ENCODE results near the gene SH3PXD2A. TPM values are rescaled to one million over a fixed set of nuclear protein-coding genes. Genes with fewer than 3 reads are reported as not detected.
A peak's percentile ranks its signal among the peaks of the same experiment; 100 is the strongest.

SH3PXD2A gene
- total RNA-seq, 1 experiment from 2014 or later, result 6.3 TPM

GRCh38 chr10:103854686-103855391 lies 537 bp downstream of the SH3PXD2A start:
- H3K9me3 Mint-ChIP-seq (ENCODE audit: unreplicated experiment), result no peaks in the 10 kb centered on the region
- ChIA-PET POLR2A (no interaction called here), CTCF (interaction anchor here (0.7 to 2.5 kb wide), 9 partner anchors 18 to 147 kb away, joined by 3 to 8 read pairs (median 5); no protein-coding TSS in a partner anchor)
- Histone ChIP-seq H3K27me3 (replicated peaks; ENCODE audit: control insufficient read depth, insufficient read depth, low read length) (no peaks in the 10 kb centered on the region), H3K4me3 (ENCODE audit: low read depth, low read length) (peak overlapping the region; percentile 51), H3K4me1 (peaks cover 11% of the 10 kb centered on the region), H3K36me3 (ENCODE audit: control insufficient read depth, insufficient read depth, low read length) (peaks cover 2% of the 10 kb centered on the region; the same call in 1 of the 2 replicates), H3K9me3 (no peaks in the 10 kb centered on the region)
- TF ChIP-seq CTCF (IDR thresholded peaks at IDR 0.05; ENCODE audit: insufficient read depth in 1 of 2, low read depth in 1 of 2, low read length in 1 of 2, severe bottlenecking in 1 of 2, unreplicated experiment in 1 of 2), result peak in 1 of 2 experiments; percentile 39
- H3K36me3 Mint-ChIP-seq (ENCODE audit: insufficient read depth, unreplicated experiment), result no peaks in the 10 kb centered on the region
- no peaks in the 10 kb centered on the region for H3K27me3 Mint-ChIP-seq (ENCODE audit: insufficient read depth, unreplicated experiment)
- H3K4me1 Mint-ChIP-seq (ENCODE audit: low read depth, unreplicated experiment), result peaks cover 10% of the 10 kb centered on the region
- peak overlapping the region; percentile 34 for H3K27ac Mint-ChIP-seq (ENCODE audit: unreplicated experiment)
- DNase-seq, result peak in 1 of 2 experiments; percentile 46
- BruUV-seq (replicated peaks), result no TSS peak
- intact Hi-C loops (cut with micrococcal nuclease; ENCODE audit: unreplicated experiment), result loop anchor here (2.0 to 10.0 kb wide), 4 partner anchors 18 to 260 kb away; no protein-coding TSS in a partner anchor
- H3K4me3 Mint-ChIP-seq (ENCODE audit: unreplicated experiment), result peak overlapping the region; percentile 77

- Histone ChIP-seq H3K4me3 (ENCODE audit: low read depth, low read length) (peak overlapping the region; percentile 51), H3K36me3 (ENCODE audit: control insufficient read depth, insufficient read depth, low read length) (peaks cover 2% of the 10 kb centered on the region; the same call in 1 of the 2 replicates), H3K4me1 (peaks cover 11% of the 10 kb centered on the region), H3K27me3 (replicated peaks; ENCODE audit: control insufficient read depth, insufficient read depth, low read length) (no peaks in the 10 kb centered on the region), H3K9me3 (no peaks in the 10 kb centered on the region)
- Mint-ChIP-seq H3K27ac (ENCODE audit: unreplicated experiment) (peak overlapping the region; percentile 34), H3K9me3 (ENCODE audit: unreplicated experiment) (no peaks in the 10 kb centered on the region), H3K4me3 (ENCODE audit: unreplicated experiment) (peak overlapping the region; percentile 77), H3K4me1 (ENCODE audit: low read depth, unreplicated experiment) (peaks cover 10% of the 10 kb centered on the region), H3K27me3 (ENCODE audit: insufficient read depth, unreplicated experiment) (no peaks in the 10 kb centered on the region), H3K36me3 (ENCODE audit: insufficient read depth, unreplicated experiment) (no peaks in the 10 kb centered on the region)
- intact Hi-C loops (cut with micrococcal nuclease; ENCODE audit: unreplicated experiment), result loop anchor here (2.0 to 10.0 kb wide), 3 partner anchors 17 to 259 kb away; no protein-coding TSS in a partner anchor
- ChIA-PET CTCF (interaction anchor here (0.7 to 2.5 kb wide), 8 partner anchors 17 to 146 kb away, joined by 3 to 8 read pairs (median 5); no protein-coding TSS in a partner anchor), POLR2A (no interaction called here)
- peak in 1 of 2 experiments; percentile 33 for DNase-seq
- peak in 1 of 2 experiments; percentile 10 for TF ChIP-seq CTCF (IDR thresholded peaks at IDR 0.05; ENCODE audit: insufficient read depth in 1 of 2, low read depth in 1 of 2, low read length in 1 of 2, severe bottlenecking in 1 of 2, unreplicated experiment in 1 of 2)
- no TSS peak for BruUV-seq (replicated peaks)
These were observed 1.1 kb downstream of the SH3PXD2A start for GRCh38 chr10:103854265-103854685.

DNA sequence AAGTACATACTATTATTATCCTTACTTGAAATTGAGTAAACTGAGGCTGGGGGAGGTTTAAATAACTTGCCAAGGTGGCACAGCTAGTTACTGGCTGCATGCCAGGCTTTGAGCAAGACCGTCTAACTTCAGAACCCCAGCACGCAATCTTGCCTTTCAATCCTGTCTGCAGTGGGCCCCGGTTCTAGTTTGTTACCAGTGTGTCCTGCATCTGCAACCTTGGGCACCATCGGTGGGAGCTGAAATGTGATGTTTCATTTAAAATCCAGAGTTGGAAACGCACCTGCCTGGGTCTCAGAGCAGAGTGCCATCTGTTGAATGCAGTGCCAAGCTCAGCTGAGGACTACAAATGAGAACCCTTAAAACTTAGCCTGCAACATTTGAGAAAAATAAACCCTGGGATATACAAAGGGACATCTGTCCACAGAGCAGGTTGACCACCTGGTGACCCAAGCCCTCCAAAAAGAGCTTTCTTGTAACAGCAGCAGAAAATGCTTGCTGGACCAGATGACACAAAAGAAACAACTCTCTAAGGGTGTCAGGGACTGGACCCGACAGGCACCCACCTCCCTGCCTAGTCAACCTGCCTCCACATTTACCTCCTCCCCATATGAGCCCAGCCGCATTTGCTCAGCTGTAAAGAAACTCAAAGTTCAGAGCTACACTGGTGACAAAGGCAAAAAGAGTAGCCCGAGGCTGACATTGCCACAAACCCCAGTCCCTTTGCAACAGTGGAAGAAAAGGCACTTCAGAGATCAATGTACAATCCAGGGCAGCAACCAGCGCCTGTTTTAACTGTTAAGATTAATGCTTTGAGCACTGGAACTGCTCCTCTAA lies 1.7 kb downstream of the SH3PXD2A start:
- H3K27me3 Mint-ChIP-seq (ENCODE audit: insufficient read depth, unreplicated experiment), result no peaks in the 10 kb centered on the region
- Histone ChIP-seq H3K4me3 (ENCODE audit: low read depth, low read length) (peak overlapping the region; percentile 51), H3K27me3 (replicated peaks; ENCODE audit: control insufficient read depth, insufficient read depth, low read length) (no peaks in the 10 kb centered on the region), H3K4me1 (peaks cover 11% of the 10 kb centered on the region), H3K36me3 (ENCODE audit: control insufficient read depth, insufficient read depth, low read length) (peaks cover 2% of the 10 kb centered on the region; the same call in 1 of the 2 replicates), H3K9me3 (no peaks in the 10 kb centered on the region)
- H3K27ac Mint-ChIP-seq (ENCODE audit: unreplicated experiment), result peak overlapping the region; percentile 34
- intact Hi-C loops (cut with micrococcal nuclease; ENCODE audit: unreplicated experiment), result loop anchor here (2.0 to 10.0 kb wide), 3 partner anchors 17 to 259 kb away; no protein-coding TSS in a partner anchor
- no peak for DNase-seq
- H3K36me3 Mint-ChIP-seq (ENCODE audit: insufficient read depth, unreplicated experiment), result no peaks in the 10 kb centered on the region
- POLR2A ChIA-PET, result no interaction called here
- no peaks in the 10 kb centered on the region for H3K9me3 Mint-ChIP-seq (ENCODE audit: unreplicated experiment)
- TF ChIP-seq CTCF (IDR thresholded peaks at IDR 0.05; ENCODE audit: insufficient read depth in 1 of 2, low read depth in 1 of 2, low read length in 1 of 2, severe bottlenecking in 1 of 2, unreplicated experiment in 1 of 2), result no peak
- BruUV-seq (replicated peaks), result no TSS peak
- CTCF ChIA-PET, result interaction anchor here (1.7 to 2.5 kb wide), 4 partner anchors 34 to 141 kb away, joined by 5 to 6 read pairs (median 6); no protein-coding TSS in a partner anchor
- peaks cover 12% of the 10 kb centered on the region for H3K4me1 Mint-ChIP-seq (ENCODE audit: low read depth, unreplicated experiment)
- H3K4me3 Mint-ChIP-seq (ENCODE audit: unreplicated experiment), result peak overlapping the region; percentile 77

Measured in Caco-2 (cell line).